B cell (primary cell): ENCODE results near the gene RAB5B. TPM values are rescaled to one million over a fixed set of nuclear protein-coding genes. Genes with fewer than 3 reads are reported as not detected.

Source experiments
- ATAC-seq: fragments of 200-7000 bp; cut with Tn5 transposase; one replicate; pipeline ENCODE4 v1.10.0; 2021; ENCODE audit warnings: low read depth, mild to moderate bottlenecking, moderate number of reproducible peaks, moderate library complexity
- CTCF ChIA-PET: fragments of 350-600 bp; sonication (Branson Sonifier 250); formaldehyde crosslinking; loops from one replicate; lab custom pipeline; 2021; ENCODE audit warnings: antibody characterized with exemption, inconsistent platforms; lab: Charles Lee
- POLR2A ChIA-PET: fragments of 350-600 bp; sonication (Branson Sonifier 250); formaldehyde crosslinking; loops from one replicate; lab custom pipeline; 2021; ENCODE audit warnings: antibody characterized with exemption; lab: Charles Lee
- DNase-seq: peaks from one replicate; pipeline ENCODE4 v3.0.0; 2013
- H2AFZ ChIP-seq: 2 replicates; pipeline ENCODE4 v1.6.1; 2012; ENCODE audit warnings: mild to moderate bottlenecking, low read depth, low read length; ENCODE audit not compliant: insufficient read depth, poor library complexity, severe bottlenecking
- H3K27ac ChIP-seq, 2 donors: 1 replicate in 1 of 2; 2 replicates in 1 of 2; pipeline ENCODE4 v1.5.1; 2012 to 2013; ENCODE audit warnings: low read length in 2 of 2, mild to moderate bottlenecking in 2 of 2, moderate library complexity in 1 of 2
- H3K27me3 ChIP-seq, 4 experiments: fragments of 200-600 bp in 1 of 4; sonication (generic) in 1 of 4; replicated peaks in 1 of 4; 1 replicate in 2 of 4; 2 replicates in 2 of 4; pipeline versions ENCODE4 v1.6.1 to v1.7.0; 2013 to 2016; ENCODE audit warnings: low read length in 3 of 4, mild to moderate bottlenecking in 2 of 4, mixed read lengths in 1 of 4, moderate library complexity in 1 of 4; ENCODE audit not compliant: insufficient read depth in 4 of 4, control insufficient read depth in 3 of 4; ENCODE audit errors: control extremely low read depth in 1 of 4
- H3K36me3 ChIP-seq, 2 experiments: replicated peaks in 1 of 2; 1 replicate in 1 of 2; 2 replicates in 1 of 2; pipeline versions ENCODE4 v1.6.1 to v1.7.1; 2013; ENCODE audit warnings: low read length in 1 of 2; ENCODE audit not compliant: insufficient read depth in 2 of 2, control insufficient read depth in 1 of 2; ENCODE audit errors: control extremely low read depth in 1 of 2, extremely low read depth in 1 of 2
- H3K4me1 ChIP-seq, 2 donors: fragments of 200-600 bp in 1 of 2; sonication (generic) in 1 of 2; 1 replicate in 1 of 2; 2 replicates in 1 of 2; pipeline versions ENCODE4 v1.5.1 to v1.6.1; 2013 to 2017; ENCODE audit warnings: low read length in 2 of 2; ENCODE audit not compliant: control insufficient read depth in 2 of 2, insufficient read depth in 2 of 2
- H3K4me2 ChIP-seq: replicated peaks from 2 replicates; pipeline ENCODE3; 2012; ENCODE audit warnings: mild to moderate bottlenecking, low read depth, low read length; ENCODE audit not compliant: poor library complexity, severe bottlenecking
- H3K4me3 ChIP-seq, 5 experiments: fragments of 200-600 bp in 1 of 5; sonication (generic) in 1 of 5; 1 replicate in 3 of 5; 2 replicates in 2 of 5; pipeline versions ENCODE4 v1.5.1 to v1.7.0; 2011 to 2016; ENCODE audit warnings: low read length in 4 of 5, mild to moderate bottlenecking in 4 of 5, low read depth in 2 of 5, control low read depth in 1 of 5, moderate library complexity in 1 of 5; ENCODE audit not compliant: insufficient read depth in 1 of 5; ENCODE audit errors: control extremely low read depth in 1 of 5, extremely low read depth in 1 of 5
- H3K79me2 ChIP-seq: fragments of 200-600 bp; sonication (generic); one replicate; pipeline ENCODE4 v1.6.0; 2016; ENCODE audit warnings: low read length; ENCODE audit not compliant: control insufficient read depth, insufficient read depth
- H3K9ac ChIP-seq: fragments of 200-600 bp; sonication (generic); 2 replicates; pipeline ENCODE4 v1.6.1; 2017; ENCODE audit warnings: mild to moderate bottlenecking, low read length, moderate library complexity
- H3K9me3 ChIP-seq, 3 donors: one replicate each; pipeline versions ENCODE4 v1.6.1 to v1.7.1; 2013; ENCODE audit warnings: low read length in 2 of 3; ENCODE audit not compliant: control insufficient read depth in 2 of 3, insufficient read depth in 1 of 3; ENCODE audit errors: control extremely low read depth in 1 of 3
- H4K20me1 ChIP-seq: 2 replicates; pipeline ENCODE4 v1.6.0; 2012; ENCODE audit warnings: mild to moderate bottlenecking, low read length; ENCODE audit not compliant: insufficient read depth, control insufficient read depth, poor library complexity, severe bottlenecking
- H3K27ac Mint-ChIP-seq: one replicate; pipeline ENCODE4 v1.8.0; 2021; ENCODE audit warnings: mixed read lengths
- H3K27me3 Mint-ChIP-seq: one replicate; pipeline ENCODE4 v1.8.0; 2021; ENCODE audit warnings: mixed read lengths
- H3K4me1 Mint-ChIP-seq: one replicate; pipeline ENCODE4 v1.8.0; 2021; ENCODE audit warnings: mixed read lengths
- H3K4me3 Mint-ChIP-seq: one replicate; pipeline ENCODE4 v1.8.0; 2021; ENCODE audit warnings: mixed read lengths
- H3K9me3 Mint-ChIP-seq: one replicate; pipeline ENCODE4 v1.8.0; 2022; ENCODE audit warnings: mixed read lengths; ENCODE audit not compliant: insufficient read depth
- CTCF ChIP-seq: fragments of 200-600 bp; IDR thresholded peaks from one replicate; pipeline ENCODE4 v1.8.0; 2022; ENCODE audit warnings: antibody characterized with exemption, mild to moderate bottlenecking
- EZH2 ChIP-seq: IDR thresholded peaks from 2 replicates; pipeline ENCODE4 v1.6.1; 2012; ENCODE audit warnings: borderline replicate concordance, low read depth, mild to moderate bottlenecking, moderate library complexity, low read length; ENCODE audit not compliant: insufficient read depth, poor library complexity, severe bottlenecking
- whole genome bisulfite sequencing: methylation state at CpG from one replicate; pipeline ENCODE4 v1.1.5; 2013; ENCODE audit warnings: missing lambda C conversion rate; ENCODE audit not compliant: insufficient coverage; 5-methylcytosine and 5-hydroxymethylcytosine counted together
- intact Hi-C: fragments of 100-400 bp; cut with micrococcal nuclease; formaldehyde crosslinking; loops from one replicate; pipeline ENCODE4 v1.10.0; 2022
- polyA plus RNA-seq: library from polyadenylated mRNA; depleted of rRNA; stranded (reverse); fragments of >200 nt; gene quantifications from 2 replicates; pipeline ENCODE4 v1.2.3, GENCODE V29; 2012
- total RNA-seq, 2 donors: library from RNA; stranded (reverse); fragments of 120-200 nt in 1 of 2; gene quantifications; 1 replicate in 1 of 2; 2 replicates in 1 of 2; pipeline versions ENCODE4 v1.2.3 to v1.2.4, GENCODE V29; 2013 to 2022

The RAB5B gene
- total and polyA plus RNA-seq, 2 donors (not counting 1 experiment from before 2014, with no cell fraction given): 42.1 to 111 TPM

GRCh38 chr12:55974308-55974730 lies 441 bp downstream of the RAB5B start:
- Mint-ChIP-seq H3K27ac (no peak overlapping the region), H3K9me3 (no peaks in the 10 kb centered on the region), H3K4me1 (peaks cover 15% of the 10 kb centered on the region), H3K4me3 (no peak overlapping the region), H3K27me3 (no peaks in the 10 kb centered on the region)
- Histone ChIP-seq H3K9me3 (no peaks in the 10 kb centered on the region), H3K36me3 (peaks cover 0 to 2% of the 10 kb centered on the region in 2 experiments), H3K79me2 (peaks cover 57% of the 10 kb centered on the region), H3K27ac (peak overlapping the region; percentile 65 to 87), H3K4me1 (peaks cover 17% of the 10 kb centered on the region in 2 donors), H3K4me3 (peak overlapping the region; percentile 54 to 99 (median 81)), H2AFZ (peak overlapping the region; percentile 90), H4K20me1 (peaks cover 28% of the 10 kb centered on the region), H3K9ac (peak overlapping the region; percentile 95), H3K27me3 (no peaks in the 10 kb centered on the region), H3K4me2 (peak overlapping the region; percentile 89)
- intact Hi-C loops: loop anchor here (1.0 to 5.0 kb wide), 4 partner anchors 8 to 663 kb away; partner anchors contain the start of genes CDK2, PA2G4 and PMEL
- ATAC-seq (peak; percentile 1), DNase-seq (no peak)
- 1% methylated on average over 15 of the region's 15 CpGs for WGBS
- POLR2A ChIA-PET: interaction anchor here (0.5 to 1.8 kb wide), 22 partner anchors 8 to 1476 kb away, joined by 3 to 11 read pairs (median 4); partner anchors contain the start of genes BAZ2A, BLOC1S1, ORMDL2 and PA2G4
- CTCF ChIA-PET: interaction anchor here (0.5 to 3.3 kb wide), 15 partner anchors 8 to 490 kb away, joined by 3 to 33 read pairs (median 4); partner anchors contain the start of genes DNAJC14, SUOX and ZC3H10
- no peak for TF ChIP-seq EZH2

- Mint-ChIP-seq H3K4me3 (no peak overlapping the region), H3K9me3 (no peaks in the 10 kb centered on the region), H3K27ac (no peak overlapping the region), H3K27me3 (no peaks in the 10 kb centered on the region), H3K4me1 (peaks cover 25% of the 10 kb centered on the region)
- Histone ChIP-seq H3K4me3 (no peak overlapping the region), H4K20me1 (peaks cover 41% of the 10 kb centered on the region), H3K4me2 (no peak overlapping the region), H3K79me2 (peaks cover 73% of the 10 kb centered on the region), H3K27me3 (no peaks in the 10 kb centered on the region), H3K9me3 (no peaks in the 10 kb centered on the region), H3K4me1 (peaks cover 27 to 29% of the 10 kb centered on the region in 2 donors), H3K27ac (no peak overlapping the region), H3K36me3 (peaks cover 2 to 6% of the 10 kb centered on the region in 2 experiments), H3K9ac (no peak overlapping the region), H2AFZ (no peak overlapping the region)
- no peak for ATAC-seq
- no peak for DNase-seq
- TF ChIP-seq CTCF: no peak
- TF ChIP-seq EZH2: no peak
- intact Hi-C loops: no loop called here
- ChIA-PET CTCF (interaction anchor here (1.2 to 1.7 kb wide), 4 partner anchors 18 to 69 kb away, joined by 3 to 5 read pairs (median 3); no protein-coding TSS in a partner anchor), POLR2A (no interaction called here)
- WGBS: 94% methylated on average over 7 of the region's 7 CpGs
Observed at GRCh38 chr12:55978393-55978792, 4.5 kb downstream of the RAB5B start.
